ENCODE measurements around the gene NPAS3. TPM values are rescaled to one million over a fixed set of nuclear protein-coding genes. Genes with fewer than 3 reads are reported as not detected.

NPAS3 gene
- total RNA-seq, 2 donors from 2014 or later: 1.1 to 1.8 TPM

DNA sequence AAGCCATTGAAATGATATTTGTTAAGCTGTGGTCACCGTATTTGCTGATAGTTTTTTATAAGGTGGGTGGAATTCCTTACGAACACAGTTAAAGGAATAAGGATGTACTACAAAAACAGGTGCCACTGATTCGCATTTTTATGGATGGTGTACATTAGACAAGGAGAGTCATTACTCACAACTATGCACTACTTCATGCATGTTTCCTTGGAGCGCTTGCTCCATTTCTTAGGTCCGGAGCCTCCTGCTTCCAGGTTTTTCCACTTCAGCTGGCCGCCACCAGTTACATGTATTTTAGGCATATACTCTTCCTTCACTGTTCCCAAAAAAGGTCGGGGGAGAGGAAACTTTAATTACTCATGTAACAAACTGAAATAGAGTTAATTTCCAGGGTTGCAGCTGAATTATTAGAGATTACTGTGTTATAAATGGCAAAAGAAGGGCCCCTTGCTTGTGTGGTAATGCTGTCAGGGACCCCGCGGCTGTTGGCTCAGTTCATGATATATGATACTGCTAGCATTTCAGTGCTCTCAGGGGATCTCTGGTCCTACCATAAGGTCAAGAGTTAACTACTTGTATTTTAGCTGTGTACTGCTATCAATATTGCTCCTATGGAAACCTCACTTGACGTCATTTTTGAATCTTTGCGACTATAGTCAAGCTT, 454.7 kb downstream of the NPAS3 start:
- H3K4me3 ChIP-seq: no peak overlapping the region
- intact Hi-C loops (cut with DNase I): no loop called here
- no peaks in the 10 kb centered on the region for H3K4me1 ChIP-seq (replicated peaks)
- no peak overlapping the region for H3K27ac ChIP-seq
- TF ChIP-seq POLR2AphosphoS5 (IDR thresholded peaks at IDR 0.05) (no peak), CTCF (IDR thresholded peaks at IDR 0.05) (no peak), POLR2A (IDR thresholded peaks at IDR 0.05) (no peak)
- H3K36me3 ChIP-seq: no peaks in the 10 kb centered on the region
- DNase-seq (ENCODE audit: low spot score): no peak
- H3K9me3 ChIP-seq: no peaks in the 10 kb centered on the region
- no peaks in the 10 kb centered on the region for H3K27me3 ChIP-seq (replicated peaks; ENCODE audit: insufficient read depth)
- WGBS: 58% methylated on average over 11 of the region's 11 CpGs

DNA sequence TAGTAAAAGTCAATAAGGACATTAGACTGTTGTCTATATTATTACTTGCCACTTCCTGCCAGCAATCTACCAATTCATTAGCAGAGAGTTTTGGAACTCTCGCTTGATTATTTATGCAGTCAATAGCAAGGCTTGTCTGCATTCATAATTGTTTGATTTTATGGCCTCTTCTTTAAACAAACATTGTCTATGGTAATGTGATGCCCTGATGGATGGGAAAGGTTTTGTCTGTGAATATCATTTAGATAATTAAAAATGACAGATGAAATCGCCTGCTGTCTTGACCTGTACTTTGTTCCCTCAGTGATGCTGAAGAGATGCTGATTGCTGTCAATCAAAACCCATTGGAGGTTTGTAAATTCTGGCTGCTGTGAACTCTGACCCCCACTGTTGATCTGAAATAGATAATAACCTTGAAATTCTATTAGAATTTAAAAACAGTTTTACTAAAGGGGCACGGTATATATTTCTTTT, 455.3 kb downstream of the NPAS3 start:
- no peak for DNase-seq (ENCODE audit: low spot score)
- Histone ChIP-seq H3K27me3 (replicated peaks; ENCODE audit: insufficient read depth) (no peaks in the 10 kb centered on the region), H3K36me3 (no peaks in the 10 kb centered on the region), H3K4me3 (no peak overlapping the region), H3K27ac (no peak overlapping the region), H3K9me3 (no peaks in the 10 kb centered on the region), H3K4me1 (replicated peaks) (no peaks in the 10 kb centered on the region)
- WGBS: 86% methylated on average over 3 of the region's 3 CpGs
- intact Hi-C loops (cut with DNase I): no loop called here
- no peak for TF ChIP-seq POLR2A (IDR thresholded peaks at IDR 0.05)
- no peak for TF ChIP-seq POLR2AphosphoS5 (IDR thresholded peaks at IDR 0.05)
- TF ChIP-seq CTCF (IDR thresholded peaks at IDR 0.05): no peak

DNA sequence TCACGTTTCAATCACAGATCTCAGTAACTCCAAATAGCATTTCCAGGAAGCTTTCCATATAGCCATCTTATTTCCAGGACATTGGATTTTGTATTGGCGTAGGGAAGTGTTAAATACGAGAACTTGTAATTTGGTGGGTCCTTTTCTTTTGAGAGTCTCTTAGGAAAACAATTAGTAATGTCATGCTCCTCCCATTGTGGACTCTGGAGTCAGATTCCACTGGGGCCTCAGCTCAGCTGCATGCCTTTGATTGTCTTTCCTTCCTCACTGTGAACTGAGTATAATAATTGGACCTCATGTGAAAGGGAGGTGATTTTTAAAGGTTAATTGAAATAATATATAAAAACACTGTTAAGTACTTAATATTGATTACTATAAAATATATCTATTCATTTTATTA, 462.6 kb downstream of the NPAS3 start:
- Histone ChIP-seq H3K36me3 (no peaks in the 10 kb centered on the region), H3K4me3 (no peak overlapping the region), H3K9me3 (no peaks in the 10 kb centered on the region), H3K27ac (no peak overlapping the region), H3K4me1 (replicated peaks) (no peaks in the 10 kb centered on the region), H3K27me3 (replicated peaks; ENCODE audit: insufficient read depth) (no peaks in the 10 kb centered on the region)
- DNase-seq (ENCODE audit: low spot score): no peak
- WGBS: 76% methylated on average over 3 of the region's 3 CpGs
- TF ChIP-seq CTCF (IDR thresholded peaks at IDR 0.05): no peak
- no peak for TF ChIP-seq POLR2A (IDR thresholded peaks at IDR 0.05)
- no peak for TF ChIP-seq POLR2AphosphoS5 (IDR thresholded peaks at IDR 0.05)
- intact Hi-C loops (cut with DNase I): no loop called here

DNA sequence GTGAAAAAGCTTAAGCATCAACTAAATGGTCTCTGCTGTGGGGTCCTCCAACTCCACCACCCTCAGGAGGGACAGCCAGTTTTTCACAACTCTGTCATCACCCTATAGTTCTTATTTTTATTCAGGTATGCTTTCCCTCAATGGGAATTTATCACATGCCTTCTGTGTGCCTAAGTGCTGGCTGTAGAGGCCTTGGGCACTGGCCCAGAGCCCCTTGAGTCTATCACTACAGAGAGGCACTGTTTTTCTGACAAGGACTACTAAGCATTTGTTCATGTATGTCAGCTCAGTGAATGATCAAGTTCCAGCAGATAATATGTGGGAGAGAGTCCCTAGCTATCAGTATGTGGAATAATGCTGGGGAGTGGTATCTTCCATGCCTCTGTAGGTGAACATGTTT, 463.9 kb downstream of the NPAS3 start:
- Histone ChIP-seq H3K4me1 (replicated peaks) (no peaks in the 10 kb centered on the region), H3K27ac (no peak overlapping the region), H3K4me3 (no peak overlapping the region), H3K9me3 (no peaks in the 10 kb centered on the region), H3K36me3 (no peaks in the 10 kb centered on the region), H3K27me3 (replicated peaks; ENCODE audit: insufficient read depth) (no peaks in the 10 kb centered on the region)
- DNase-seq (ENCODE audit: low spot score): no peak
- TF ChIP-seq POLR2AphosphoS5 (IDR thresholded peaks at IDR 0.05): no peak
- TF ChIP-seq CTCF (IDR thresholded peaks at IDR 0.05): no peak
- no peak for TF ChIP-seq POLR2A (IDR thresholded peaks at IDR 0.05)
- intact Hi-C loops (cut with DNase I): no loop called here

- intact Hi-C loops (cut with DNase I): no loop called here
- no peaks in the 10 kb centered on the region for H3K4me1 ChIP-seq (replicated peaks)
- WGBS: 32% methylated on average over 1 of the region's 1 CpG
- H3K4me3 ChIP-seq: no peak overlapping the region
- H3K9me3 ChIP-seq: no peaks in the 10 kb centered on the region
- TF ChIP-seq CTCF (IDR thresholded peaks at IDR 0.05) (no peak), POLR2AphosphoS5 (IDR thresholded peaks at IDR 0.05) (no peak), POLR2A (IDR thresholded peaks at IDR 0.05) (no peak)
- H3K36me3 ChIP-seq: no peaks in the 10 kb centered on the region
- H3K27me3 ChIP-seq (replicated peaks; ENCODE audit: insufficient read depth): no peaks in the 10 kb centered on the region
- H3K27ac ChIP-seq: no peak overlapping the region
- DNase-seq (ENCODE audit: low spot score): no peak
These were observed 465.4 kb downstream of the NPAS3 start for GRCh38 chr14:33404054-33404453.
